OCI-LY7 (cell line): ENCODE measurements around the gene CANT1. TPM values are rescaled to one million over a fixed set of nuclear protein-coding genes. Genes with fewer than 3 reads are reported as not detected.

ENCODE experiments used
- BruUV-seq: library from RNA; stranded (reverse); fragments of 400-500 nt; replicated peaks from 2 replicates; lab custom pipeline; 2021; lab: Mats Ljungman, UMichigan
- CTCF ChIA-PET: fragments of 300-600 bp; sonication (Branson Sonifier 250); formaldehyde crosslinking; loops from one replicate; lab custom pipeline; 2022; ENCODE audit warnings: antibody characterized with exemption; ENCODE audit not compliant: unreplicated experiment; lab: Charles Lee
- POLR2A ChIA-PET: fragments of 300-600 bp; sonication (Branson Sonifier 250); formaldehyde crosslinking; loops from one replicate; lab custom pipeline; 2022; ENCODE audit warnings: antibody characterized with exemption; lab: Charles Lee
- DNase-seq: peaks from one replicate; pipeline ENCODE4 v3.0.0-alpha.2; 2015; ENCODE audit warnings: low spot score
- H2AFZ ChIP-seq: fragments of 200-600 bp; sonication (generic), shearing (Covaris generic); 2 replicates; pipeline ENCODE4 v1.6.1; 2014; ENCODE audit warnings: mild to moderate bottlenecking, antibody characterized with exemption, low read length, moderate library complexity
- H3K27ac ChIP-seq: fragments of 200-600 bp; sonication (generic); 2 replicates; pipeline ENCODE4 v1.5.1; 2014; ENCODE audit warnings: mixed run types, low read depth, mild to moderate bottlenecking, moderate library complexity, low read length, inconsistent platforms; ENCODE audit not compliant: poor library complexity, severe bottlenecking
- H3K36me3 ChIP-seq: fragments of 200-600 bp; sonication (generic); 2 replicates; pipeline ENCODE4 v1.6.1; 2014; ENCODE audit warnings: mild to moderate bottlenecking, antibody characterized with exemption, low read length, moderate library complexity, mixed read lengths; ENCODE audit not compliant: insufficient read depth
- H3K4me1 ChIP-seq: fragments of 200-600 bp; sonication (generic); 2 replicates; pipeline ENCODE4 v1.5.1; 2014; ENCODE audit warnings: mild to moderate bottlenecking, low read length; ENCODE audit not compliant: insufficient read depth, poor library complexity, severe bottlenecking
- H3K4me2 ChIP-seq: fragments of 200-600 bp; sonication (generic); 2 replicates; pipeline ENCODE4 v1.6.1; 2014; ENCODE audit warnings: mild to moderate bottlenecking, low read length
- H3K4me3 ChIP-seq: fragments of 200-600 bp; sonication (generic); 2 replicates; pipeline ENCODE4 v1.5.1; 2014; ENCODE audit warnings: mild to moderate bottlenecking, low read depth, low read length; ENCODE audit not compliant: poor library complexity, severe bottlenecking
- H3K79me2 ChIP-seq: fragments of 200-600 bp; sonication (generic); 2 replicates; pipeline ENCODE4 v1.6.1; 2016; ENCODE audit warnings: low read depth, mild to moderate bottlenecking, low read length, moderate library complexity, mixed read lengths; ENCODE audit not compliant: insufficient read depth
- H3K9me2 ChIP-seq: fragments of 200-600 bp; sonication (generic); 2 replicates; pipeline ENCODE4 v1.6.1; 2016; ENCODE audit warnings: mild to moderate bottlenecking, low read length, mixed read lengths; ENCODE audit not compliant: insufficient read depth
- H3K9me3 ChIP-seq: fragments of 200-600 bp; sonication (generic); 2 replicates; pipeline ENCODE4 v1.6.1; 2014; ENCODE audit warnings: mild to moderate bottlenecking, mixed run types, low read length, mixed read lengths
- H4K20me1 ChIP-seq: fragments of 200-600 bp; sonication (generic); 2 replicates; pipeline ENCODE4 v1.6.1; 2014; ENCODE audit warnings: mild to moderate bottlenecking, antibody characterized with exemption, low read length, moderate library complexity, mixed read lengths; ENCODE audit not compliant: insufficient read depth
- EZH2phosphoT487 ChIP-seq: fragments of 200-600 bp; sonication (generic); IDR thresholded peaks from 2 replicates; pipeline ENCODE4 v1.6.1; 2018; ENCODE audit warnings: low read depth, borderline replicate concordance, mild to moderate bottlenecking, mixed run types, antibody characterized with exemption, low read length, moderate library complexity, mixed read lengths
- intact Hi-C: fragments of 100-400 bp; cut with micrococcal nuclease; formaldehyde crosslinking; loops from one replicate; pipeline ENCODE4 v1.10.0; 2022; ENCODE audit not compliant: unreplicated experiment
- total RNA-seq, 2 experiments: library from RNA; depleted of rRNA in 1 of 2; stranded (reverse); fragments of >200 nt in 1 of 2; shearing (Covaris generic) in 1 of 2; gene quantifications; 2 replicates each; pipeline ENCODE4 v1.2.3, GENCODE V29; 2014 to 2022
- TF ChIP-seq, protein P1 (sequence below): fragments of 200-600 bp; sonication (generic); conservative IDR thresholded peaks from 2 replicates; pipeline ENCODE4 v1.5.1; 2014; ENCODE audit warnings: mild to moderate bottlenecking, antibody characterized with exemption, low read length, moderate library complexity, mixed read lengths

CANT1 gene
- total RNA-seq, 2 experiments from 2014 or later = 37.2 to 60.5 TPM

DNA sequence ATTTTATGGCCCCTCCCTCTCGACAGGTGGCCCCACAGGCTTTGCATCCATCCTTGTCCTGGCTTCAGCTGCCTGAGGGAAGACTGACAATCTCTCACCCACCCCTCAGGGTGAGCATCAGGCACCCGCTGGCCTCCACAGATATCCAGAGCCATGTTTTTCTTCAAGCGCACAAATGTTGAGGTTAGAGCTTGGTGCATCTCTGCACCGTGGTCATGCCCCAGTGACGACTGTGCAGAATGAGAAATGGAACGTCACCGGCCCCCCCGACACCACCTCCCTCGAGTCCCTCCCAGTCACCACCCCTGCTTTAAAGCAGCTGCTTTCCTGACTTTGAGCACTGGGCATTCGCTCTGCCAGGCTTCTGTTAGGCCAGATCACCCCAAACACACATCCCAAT, 64.6 kb downstream of the CANT1 start:
- no peaks in the 10 kb centered on the region for H3K9me3 ChIP-seq
- intact Hi-C loops = no loop called here
- H3K4me2 ChIP-seq = no peak overlapping the region
- no peaks in the 10 kb centered on the region for H3K9me2 ChIP-seq
- H3K36me3 ChIP-seq = no peaks in the 10 kb centered on the region
- H2AFZ ChIP-seq = no peak overlapping the region
- no peak for TF ChIP-seq EZH2phosphoT487
- TF ChIP-seq, protein P1, sequence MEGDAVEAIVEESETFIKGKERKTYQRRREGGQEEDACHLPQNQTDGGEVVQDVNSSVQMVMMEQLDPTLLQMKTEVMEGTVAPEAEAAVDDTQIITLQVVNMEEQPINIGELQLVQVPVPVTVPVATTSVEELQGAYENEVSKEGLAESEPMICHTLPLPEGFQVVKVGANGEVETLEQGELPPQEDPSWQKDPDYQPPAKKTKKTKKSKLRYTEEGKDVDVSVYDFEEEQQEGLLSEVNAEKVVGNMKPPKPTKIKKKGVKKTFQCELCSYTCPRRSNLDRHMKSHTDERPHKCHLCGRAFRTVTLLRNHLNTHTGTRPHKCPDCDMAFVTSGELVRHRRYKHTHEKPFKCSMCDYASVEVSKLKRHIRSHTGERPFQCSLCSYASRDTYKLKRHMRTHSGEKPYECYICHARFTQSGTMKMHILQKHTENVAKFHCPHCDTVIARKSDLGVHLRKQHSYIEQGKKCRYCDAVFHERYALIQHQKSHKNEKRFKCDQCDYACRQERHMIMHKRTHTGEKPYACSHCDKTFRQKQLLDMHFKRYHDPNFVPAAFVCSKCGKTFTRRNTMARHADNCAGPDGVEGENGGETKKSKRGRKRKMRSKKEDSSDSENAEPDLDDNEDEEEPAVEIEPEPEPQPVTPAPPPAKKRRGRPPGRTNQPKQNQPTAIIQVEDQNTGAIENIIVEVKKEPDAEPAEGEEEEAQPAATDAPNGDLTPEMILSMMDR = no peak
- DNase-seq = no peak
- H3K4me3 ChIP-seq = no peak overlapping the region
- BruUV-seq = no TSS peak
- CTCF ChIA-PET = no interaction called here
- H3K27ac ChIP-seq = no peak overlapping the region
- POLR2A ChIA-PET = no interaction called here
- H3K79me2 ChIP-seq = no peaks in the 10 kb centered on the region
- H3K4me1 ChIP-seq = no peaks in the 10 kb centered on the region
- H4K20me1 ChIP-seq = no peaks in the 10 kb centered on the region

DNA sequence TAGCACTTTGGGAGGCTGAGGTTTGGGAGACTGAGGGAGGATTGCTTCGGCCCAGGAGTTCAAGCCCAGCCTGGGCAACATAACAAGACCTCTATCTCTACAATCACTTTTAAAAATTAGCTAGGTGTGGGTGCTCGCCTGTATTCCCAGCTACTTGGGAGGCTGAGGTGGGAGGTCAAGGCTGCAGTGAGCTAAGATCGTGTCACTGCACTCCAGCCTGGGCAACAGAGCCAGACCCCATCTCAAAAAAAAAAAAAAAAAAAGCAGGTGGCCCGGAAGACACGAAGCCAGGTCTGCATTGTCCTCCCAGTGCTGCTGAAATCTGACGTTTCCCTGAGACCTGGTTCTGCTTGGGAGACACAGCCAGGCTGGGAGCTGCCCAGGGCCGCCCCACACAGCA, 65.5 kb downstream of the CANT1 start:
- TF ChIP-seq EZH2phosphoT487 = no peak
- TF ChIP-seq, protein P1 = no peak
- no peaks in the 10 kb centered on the region for H3K4me1 ChIP-seq
- H3K4me2 ChIP-seq = no peak overlapping the region
- intact Hi-C loops = no loop called here
- no peaks in the 10 kb centered on the region for H3K36me3 ChIP-seq
- no peak overlapping the region for H3K27ac ChIP-seq
- ChIA-PET POLR2A (no interaction called here), CTCF (no interaction called here)
- no peaks in the 10 kb centered on the region for H3K9me3 ChIP-seq
- H3K79me2 ChIP-seq = no peaks in the 10 kb centered on the region
- no peak overlapping the region for H3K4me3 ChIP-seq
- H2AFZ ChIP-seq = no peak overlapping the region
- BruUV-seq = no TSS peak
- DNase-seq = no peak
- H3K9me2 ChIP-seq = no peaks in the 10 kb centered on the region
- no peaks in the 10 kb centered on the region for H4K20me1 ChIP-seq

Other genes with a start within 250 kb of the CANT1 start
- 73.0 and 88.1 TPM in 2 replicates for gene CYTH1, start 227.5 kb downstream of the CANT1 start, total RNA-seq (2014; rRNA removed; shearing (Covaris generic))
- 148 and 156 TPM in 2 replicates for gene CYTH1, start 227.5 kb downstream of the CANT1 start, total RNA-seq (2022)
- gene USP36, start 168.9 kb downstream of the CANT1 start, total RNA-seq (2014; rRNA removed; shearing (Covaris generic)) = 46.6 and 47.2 TPM in 2 replicates
- gene USP36, start 168.9 kb downstream of the CANT1 start, total RNA-seq (2022) = 113 and 144 TPM in 2 replicates
- gene CEP295NL, start 106.6 kb downstream of the CANT1 start, total RNA-seq (2014; rRNA removed; shearing (Covaris generic)) = not detected in 2 replicates
- gene CEP295NL, start 106.6 kb downstream of the CANT1 start, total RNA-seq (2022) = not detected in 2 replicates
- gene TIMP2, start 84.4 kb downstream of the CANT1 start, total RNA-seq (2014; rRNA removed; shearing (Covaris generic)) = 0.54 and 0.57 TPM in 2 replicates
- gene TIMP2, start 84.4 kb downstream of the CANT1 start, total RNA-seq (2022) = not detected in 2 replicates
- gene LGALS3BP, start 29.8 kb downstream of the CANT1 start, total RNA-seq (2014; rRNA removed; shearing (Covaris generic)) = 0.88 TPM in 1 of 2 replicates, not detected in the other
- 1.3 and 1.7 TPM in 2 replicates for gene LGALS3BP, start 29.8 kb downstream of the CANT1 start, total RNA-seq (2022)
- gene C1QTNF1, start 14.4 kb upstream of the CANT1 start, total RNA-seq (2014; rRNA removed; shearing (Covaris generic)) = not detected in 2 replicates
- not detected in 2 replicates for gene C1QTNF1, start 14.4 kb upstream of the CANT1 start, total RNA-seq (2022)
- 8.4 and 13.9 TPM in 2 replicates for gene ENGASE, start 65.1 kb upstream of the CANT1 start, total RNA-seq (2014; rRNA removed; shearing (Covaris generic))
- 31.4 and 35.1 TPM in 2 replicates for gene ENGASE, start 65.1 kb upstream of the CANT1 start, total RNA-seq (2022)